Uterus (tissue), 2 donors: ENCODE data around the gene FAM110D.

Experiments
- POLR2A ChIP-seq, 2 donors: fragments of 450-650 bp; IDR thresholded peaks; one replicate each; pipeline ENCODE4 v1.6.1; 2016; ENCODE audit warnings: antibody characterized with exemption in 2 of 2, mild to moderate bottlenecking in 1 of 2, moderate library complexity in 1 of 2
- TF ChIP-seq, protein P1 (sequence below), 4 experiments: fragments of 200-600 bp in 2 of 4; fragments of 450-650 bp in 2 of 4; sonication (generic) in 2 of 4; IDR thresholded peaks; one replicate each; pipeline ENCODE4 v1.5.1; 2016 to 2019; ENCODE audit warnings: antibody characterized with exemption in 4 of 4, mild to moderate bottlenecking in 2 of 4, moderate library complexity in 1 of 4

DNA sequence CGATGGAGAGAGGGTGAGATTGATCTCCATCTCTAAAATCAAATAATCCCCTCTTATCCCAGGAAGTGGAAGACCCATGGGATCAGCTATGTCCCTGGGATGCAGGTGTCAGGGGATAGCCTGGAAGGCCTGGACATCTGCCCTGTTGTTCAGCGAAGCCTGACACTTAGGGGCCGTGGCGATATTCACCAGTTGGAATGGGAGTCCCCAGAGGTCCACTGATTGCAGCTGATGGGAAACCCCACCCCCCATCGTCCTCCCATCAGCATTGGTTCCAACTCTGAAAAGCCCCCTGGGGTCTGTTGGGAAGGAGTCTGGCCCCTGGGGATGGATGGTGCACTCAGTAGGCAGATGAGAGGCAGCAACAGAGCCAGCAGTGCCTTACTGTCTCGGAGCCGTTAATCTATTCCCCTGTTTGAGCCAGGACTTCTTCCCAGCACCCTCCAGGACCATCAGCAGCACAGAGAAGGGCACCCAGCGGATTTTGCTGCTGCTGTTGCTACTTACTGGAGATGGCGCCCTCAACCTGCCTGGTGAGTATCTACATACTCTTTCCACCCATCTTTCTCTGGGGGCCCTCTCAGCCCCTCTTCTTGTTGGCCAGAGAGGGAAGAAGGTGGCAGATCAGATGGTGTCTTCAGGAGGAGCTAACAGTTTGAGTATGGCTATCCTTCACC lies 44.9 kb downstream of the FAM110D start:
- TF ChIP-seq POLR2A (IDR thresholded peaks at IDR 0.05): no peak
- TF ChIP-seq, protein P1, sequence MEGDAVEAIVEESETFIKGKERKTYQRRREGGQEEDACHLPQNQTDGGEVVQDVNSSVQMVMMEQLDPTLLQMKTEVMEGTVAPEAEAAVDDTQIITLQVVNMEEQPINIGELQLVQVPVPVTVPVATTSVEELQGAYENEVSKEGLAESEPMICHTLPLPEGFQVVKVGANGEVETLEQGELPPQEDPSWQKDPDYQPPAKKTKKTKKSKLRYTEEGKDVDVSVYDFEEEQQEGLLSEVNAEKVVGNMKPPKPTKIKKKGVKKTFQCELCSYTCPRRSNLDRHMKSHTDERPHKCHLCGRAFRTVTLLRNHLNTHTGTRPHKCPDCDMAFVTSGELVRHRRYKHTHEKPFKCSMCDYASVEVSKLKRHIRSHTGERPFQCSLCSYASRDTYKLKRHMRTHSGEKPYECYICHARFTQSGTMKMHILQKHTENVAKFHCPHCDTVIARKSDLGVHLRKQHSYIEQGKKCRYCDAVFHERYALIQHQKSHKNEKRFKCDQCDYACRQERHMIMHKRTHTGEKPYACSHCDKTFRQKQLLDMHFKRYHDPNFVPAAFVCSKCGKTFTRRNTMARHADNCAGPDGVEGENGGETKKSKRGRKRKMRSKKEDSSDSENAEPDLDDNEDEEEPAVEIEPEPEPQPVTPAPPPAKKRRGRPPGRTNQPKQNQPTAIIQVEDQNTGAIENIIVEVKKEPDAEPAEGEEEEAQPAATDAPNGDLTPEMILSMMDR (IDR thresholded peaks at IDR 0.05): no peak
